ENCODE results near the gene PPARG. TPM values are rescaled to one million over a fixed set of nuclear protein-coding genes. Genes with fewer than 3 reads are reported as not detected.

Gene PPARG
- polyA plus RNA-seq, 2 of the 4 experiments (the other 2 are of a cell fraction), result 38.9 to 43.1 TPM

GRCh38 chr3:12265508-12265907 is 23.4 kb upstream of the PPARG start:
- ChIA-PET CTCF (interaction anchor here (1.2 to 2.1 kb wide), 4 partner anchors 9 to 130 kb away, joined by 3 to 6 read pairs (median 4); no protein-coding TSS in a partner anchor), POLR2A (no interaction called here)
- no peak overlapping the region for H3K4me3 ChIP-seq
- no peaks in the 10 kb centered on the region for H3K9me3 ChIP-seq
- FAIRE-seq, result no peak
- H3K4me2 ChIP-seq, result no peak overlapping the region; the same call in 2 of the 3 replicates
- peak overlapping the region in 1 of 2 experiments; percentile 29; a peak in 1 of 6 replicates for H3K27ac ChIP-seq
- no peak for ATAC-seq
- TF ChIP-seq EP300 (IDR thresholded peaks at IDR 0.05), result no peak
- no peak for DNase-seq (ENCODE audit: low read depth in 1 of 2, low spot score in 1 of 2)
- WGBS (ENCODE audit: missing lambda C conversion rate), result 52% methylated on average over 1 of the region's 1 CpG
- H3K4me1 ChIP-seq, result peaks cover 38% of the 10 kb centered on the region

GRCh38 chr3:12266038-12266437 is 22.8 kb upstream of the PPARG start:
- CTCF ChIA-PET, result interaction anchor here (1.6 to 2.1 kb wide), 3 partner anchors 39 to 131 kb away, joined by 3 to 6 read pairs (median 4); no protein-coding TSS in a partner anchor

GRCh38 chr3:12267376-12268030 is 21.4 kb upstream of the PPARG start:
- FAIRE-seq (no peak), DNase-seq (ENCODE audit: low read depth in 1 of 2, low spot score in 1 of 2) (no peak), ATAC-seq (no peak)
- no peaks in the 10 kb centered on the region for H3K9me3 ChIP-seq
- H3K4me2 ChIP-seq, result peak overlapping the region; percentile 55
- H3K27ac ChIP-seq, result peak overlapping the region in 1 of 2 experiments; percentile 6; a peak in 1 of 6 replicates
- no peak overlapping the region for H3K4me3 ChIP-seq
- WGBS (ENCODE audit: missing lambda C conversion rate), result 22% methylated on average over 3 of the region's 3 CpGs
- ChIA-PET CTCF (interaction anchor here (1.0 to 1.3 kb wide), 2 partner anchors 32 to 132 kb away, joined by 3 to 4 read pairs; no protein-coding TSS in a partner anchor), POLR2A (no interaction called here)
- peaks cover 38% of the 10 kb centered on the region for H3K4me1 ChIP-seq
- TF ChIP-seq TP53 (CRISPR knock-in tag; IDR thresholded peaks at IDR 0.05) (no peak), MYC (IDR thresholded peaks at IDR 0.05; ENCODE audit: borderline replicate concordance, low read length) (no peak), CTCF (IDR thresholded peaks at IDR 0.05) (no peak), JUN (IDR thresholded peaks at IDR 0.05) (no peak), USF2 (IDR thresholded peaks at IDR 0.05) (no peak), PBX3 (IDR thresholded peaks at IDR 0.05) (no peak), ELK1 (IDR thresholded peaks at IDR 0.05; ENCODE audit: low read depth, low read length) (no peak), BCL3 (IDR thresholded peaks at IDR 0.05) (no peak)

More at GRCh38 chr3:12266038-12266437, 22.8 kb upstream of the PPARG start:
- Histone ChIP-seq H3K9me3 (no peaks in the 10 kb centered on the region), H3K4me1 (peaks cover 38% of the 10 kb centered on the region), H3K4me3 (no peak overlapping the region), H3K27ac (peak overlapping the region in 1 of 2 experiments; percentile 29; a peak in 1 of 6 replicates), H3K4me2 (no peak overlapping the region; the same call in 2 of the 3 replicates)
- DNase-seq (ENCODE audit: low read depth in 1 of 2, low spot score in 1 of 2) (no peak), FAIRE-seq (peak; percentile 13), ATAC-seq (no peak)
- TF ChIP-seq HDAC2 (IDR thresholded peaks at IDR 0.05) (no peak), HOXB13 (CRISPR knock-in tag; IDR thresholded peaks at IDR 0.05; ENCODE audit: low read depth) (no peak), FOXS1 (CRISPR knock-in tag; IDR thresholded peaks at IDR 0.05) (no peak), SREBF2 (IDR thresholded peaks at IDR 0.05) (no peak), JUNB (IDR thresholded peaks at IDR 0.05) (no peak), PBX3 (IDR thresholded peaks at IDR 0.05) (no peak), KDM1A (IDR thresholded peaks at IDR 0.05; ENCODE audit: low read depth) (no peak), KDM5A (IDR thresholded peaks at IDR 0.05) (no peak), HEYL (CRISPR knock-in tag; IDR thresholded peaks at IDR 0.05) (no peak), CTCF (IDR thresholded peaks at IDR 0.05) (no peak), CBX2 (IDR thresholded peaks at IDR 0.05; ENCODE audit: borderline replicate concordance, low read depth) (no peak), CHD4 (IDR thresholded peaks at IDR 0.05; ENCODE audit: borderline replicate concordance) (no peak), NPAS2 (CRISPR knock-in tag; IDR thresholded peaks at IDR 0.05; ENCODE audit: borderline replicate concordance) (no peak), RARB (CRISPR knock-in tag; IDR thresholded peaks at IDR 0.05) (no peak), TP53 (CRISPR knock-in tag; IDR thresholded peaks at IDR 0.05) (no peak), EHMT2 (IDR thresholded peaks at IDR 0.05; ENCODE audit: low read depth) (no peak), PHF8 (IDR thresholded peaks at IDR 0.05; ENCODE audit: borderline replicate concordance, low read depth) (no peak), EP300 (IDR thresholded peaks at IDR 0.05) (no peak), POLR2AphosphoS2 (conservative IDR thresholded peaks at IDR 0.05; ENCODE audit: low read length) (no peak), HOXB5 (CRISPR knock-in tag; IDR thresholded peaks at IDR 0.05) (no peak)
- 95% methylated on average over 5 of the region's 5 CpGs for WGBS (ENCODE audit: missing lambda C conversion rate)
- POLR2A ChIA-PET, result no interaction called here
